OCI-LY7 (cell line): Measurements from ENCODE around the gene RDH8. TPM values are rescaled to one million over a fixed set of nuclear protein-coding genes. Genes with fewer than 3 reads are reported as not detected.
"Not testable (repeated sequence)": the region's sequence is repeated elsewhere in the genome, so short reads cannot be mapped to it uniquely, and the experiment has no call there.

Experiments
- BruUV-seq: library from RNA; stranded (reverse); fragments of 400-500 nt; replicated peaks from 2 replicates; lab custom pipeline; 2021; lab: Mats Ljungman, UMichigan
- CTCF ChIA-PET: fragments of 300-600 bp; sonication (Branson Sonifier 250); formaldehyde crosslinking; loops from one replicate; lab custom pipeline; 2022; ENCODE audit warnings: antibody characterized with exemption; ENCODE audit not compliant: unreplicated experiment; lab: Charles Lee
- POLR2A ChIA-PET: fragments of 300-600 bp; sonication (Branson Sonifier 250); formaldehyde crosslinking; loops from one replicate; lab custom pipeline; 2022; ENCODE audit warnings: antibody characterized with exemption; lab: Charles Lee
- DNase-seq: peaks from one replicate; pipeline ENCODE4 v3.0.0-alpha.2; 2015; ENCODE audit warnings: low spot score
- H2AFZ ChIP-seq: fragments of 200-600 bp; sonication (generic), shearing (Covaris generic); 2 replicates; pipeline ENCODE4 v1.6.1; 2014; ENCODE audit warnings: mild to moderate bottlenecking, antibody characterized with exemption, low read length, moderate library complexity
- H3K27ac ChIP-seq: fragments of 200-600 bp; sonication (generic); 2 replicates; pipeline ENCODE4 v1.5.1; 2014; ENCODE audit warnings: mixed run types, low read depth, mild to moderate bottlenecking, moderate library complexity, low read length, inconsistent platforms; ENCODE audit not compliant: poor library complexity, severe bottlenecking
- H3K36me3 ChIP-seq: fragments of 200-600 bp; sonication (generic); 2 replicates; pipeline ENCODE4 v1.6.1; 2014; ENCODE audit warnings: mild to moderate bottlenecking, antibody characterized with exemption, low read length, moderate library complexity, mixed read lengths; ENCODE audit not compliant: insufficient read depth
- H3K4me1 ChIP-seq: fragments of 200-600 bp; sonication (generic); 2 replicates; pipeline ENCODE4 v1.5.1; 2014; ENCODE audit warnings: mild to moderate bottlenecking, low read length; ENCODE audit not compliant: insufficient read depth, poor library complexity, severe bottlenecking
- H3K4me2 ChIP-seq: fragments of 200-600 bp; sonication (generic); 2 replicates; pipeline ENCODE4 v1.6.1; 2014; ENCODE audit warnings: mild to moderate bottlenecking, low read length
- H3K4me3 ChIP-seq: fragments of 200-600 bp; sonication (generic); 2 replicates; pipeline ENCODE4 v1.5.1; 2014; ENCODE audit warnings: mild to moderate bottlenecking, low read depth, low read length; ENCODE audit not compliant: poor library complexity, severe bottlenecking
- H3K79me2 ChIP-seq: fragments of 200-600 bp; sonication (generic); 2 replicates; pipeline ENCODE4 v1.6.1; 2016; ENCODE audit warnings: low read depth, mild to moderate bottlenecking, low read length, moderate library complexity, mixed read lengths; ENCODE audit not compliant: insufficient read depth
- H3K9me2 ChIP-seq: fragments of 200-600 bp; sonication (generic); 2 replicates; pipeline ENCODE4 v1.6.1; 2016; ENCODE audit warnings: mild to moderate bottlenecking, low read length, mixed read lengths; ENCODE audit not compliant: insufficient read depth
- H3K9me3 ChIP-seq: fragments of 200-600 bp; sonication (generic); 2 replicates; pipeline ENCODE4 v1.6.1; 2014; ENCODE audit warnings: mild to moderate bottlenecking, mixed run types, low read length, mixed read lengths
- H4K20me1 ChIP-seq: fragments of 200-600 bp; sonication (generic); 2 replicates; pipeline ENCODE4 v1.6.1; 2014; ENCODE audit warnings: mild to moderate bottlenecking, antibody characterized with exemption, low read length, moderate library complexity, mixed read lengths; ENCODE audit not compliant: insufficient read depth
- EZH2phosphoT487 ChIP-seq: fragments of 200-600 bp; sonication (generic); IDR thresholded peaks from 2 replicates; pipeline ENCODE4 v1.6.1; 2018; ENCODE audit warnings: low read depth, borderline replicate concordance, mild to moderate bottlenecking, mixed run types, antibody characterized with exemption, low read length, moderate library complexity, mixed read lengths
- intact Hi-C: fragments of 100-400 bp; cut with micrococcal nuclease; formaldehyde crosslinking; loops from one replicate; pipeline ENCODE4 v1.10.0; 2022; ENCODE audit not compliant: unreplicated experiment
- total RNA-seq, 2 experiments: library from RNA; depleted of rRNA in 1 of 2; stranded (reverse); fragments of >200 nt in 1 of 2; shearing (Covaris generic) in 1 of 2; gene quantifications; 2 replicates each; pipeline ENCODE4 v1.2.3, GENCODE V29; 2014 to 2022
- TF ChIP-seq, protein P1 (sequence below): fragments of 200-600 bp; sonication (generic); conservative IDR thresholded peaks from 2 replicates; pipeline ENCODE4 v1.5.1; 2014; ENCODE audit warnings: mild to moderate bottlenecking, antibody characterized with exemption, low read length, moderate library complexity, mixed read lengths

Gene RDH8
- total RNA-seq, 2 experiments from 2014 or later = not detected

DNA sequence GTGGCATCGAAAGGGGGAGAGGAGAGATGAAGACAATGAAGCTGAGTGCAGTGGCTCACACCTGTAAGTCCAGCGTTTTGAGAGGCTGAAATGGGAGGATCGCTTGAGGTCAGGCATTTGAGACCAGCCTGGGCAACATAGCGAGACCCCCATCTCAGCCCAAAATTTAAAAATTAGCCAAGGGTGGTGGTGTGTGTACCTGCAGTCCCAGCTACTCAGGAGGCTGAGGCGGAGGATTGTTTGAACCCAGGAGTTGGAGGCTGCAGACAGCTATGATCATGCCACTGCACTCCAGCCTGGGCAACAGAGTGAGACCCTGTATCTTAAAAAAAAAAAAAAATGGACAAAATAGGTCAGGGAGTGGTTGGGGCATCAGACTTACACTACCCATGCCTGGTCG, 7.6 kb downstream of the RDH8 start:
- H3K36me3 ChIP-seq = no peaks in the 10 kb centered on the region
- BruUV-seq = no TSS peak
- H3K9me2 ChIP-seq = no peaks in the 10 kb centered on the region
- no peak overlapping the region for H3K4me2 ChIP-seq
- H2AFZ ChIP-seq = no peak overlapping the region
- no peaks in the 10 kb centered on the region for H3K4me1 ChIP-seq
- POLR2A ChIA-PET = no interaction called here
- TF ChIP-seq, protein P1, sequence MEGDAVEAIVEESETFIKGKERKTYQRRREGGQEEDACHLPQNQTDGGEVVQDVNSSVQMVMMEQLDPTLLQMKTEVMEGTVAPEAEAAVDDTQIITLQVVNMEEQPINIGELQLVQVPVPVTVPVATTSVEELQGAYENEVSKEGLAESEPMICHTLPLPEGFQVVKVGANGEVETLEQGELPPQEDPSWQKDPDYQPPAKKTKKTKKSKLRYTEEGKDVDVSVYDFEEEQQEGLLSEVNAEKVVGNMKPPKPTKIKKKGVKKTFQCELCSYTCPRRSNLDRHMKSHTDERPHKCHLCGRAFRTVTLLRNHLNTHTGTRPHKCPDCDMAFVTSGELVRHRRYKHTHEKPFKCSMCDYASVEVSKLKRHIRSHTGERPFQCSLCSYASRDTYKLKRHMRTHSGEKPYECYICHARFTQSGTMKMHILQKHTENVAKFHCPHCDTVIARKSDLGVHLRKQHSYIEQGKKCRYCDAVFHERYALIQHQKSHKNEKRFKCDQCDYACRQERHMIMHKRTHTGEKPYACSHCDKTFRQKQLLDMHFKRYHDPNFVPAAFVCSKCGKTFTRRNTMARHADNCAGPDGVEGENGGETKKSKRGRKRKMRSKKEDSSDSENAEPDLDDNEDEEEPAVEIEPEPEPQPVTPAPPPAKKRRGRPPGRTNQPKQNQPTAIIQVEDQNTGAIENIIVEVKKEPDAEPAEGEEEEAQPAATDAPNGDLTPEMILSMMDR = no peak
- no peak for TF ChIP-seq EZH2phosphoT487
- no peak overlapping the region for H3K27ac ChIP-seq
- DNase-seq = no peak
- H3K79me2 ChIP-seq = no peaks in the 10 kb centered on the region
- CTCF ChIA-PET = no interaction called here
- intact Hi-C loops = no loop called here
- H3K9me3 ChIP-seq = no peaks in the 10 kb centered on the region
- no peaks in the 10 kb centered on the region for H4K20me1 ChIP-seq
- H3K4me3 ChIP-seq = no peak overlapping the region

DNA sequence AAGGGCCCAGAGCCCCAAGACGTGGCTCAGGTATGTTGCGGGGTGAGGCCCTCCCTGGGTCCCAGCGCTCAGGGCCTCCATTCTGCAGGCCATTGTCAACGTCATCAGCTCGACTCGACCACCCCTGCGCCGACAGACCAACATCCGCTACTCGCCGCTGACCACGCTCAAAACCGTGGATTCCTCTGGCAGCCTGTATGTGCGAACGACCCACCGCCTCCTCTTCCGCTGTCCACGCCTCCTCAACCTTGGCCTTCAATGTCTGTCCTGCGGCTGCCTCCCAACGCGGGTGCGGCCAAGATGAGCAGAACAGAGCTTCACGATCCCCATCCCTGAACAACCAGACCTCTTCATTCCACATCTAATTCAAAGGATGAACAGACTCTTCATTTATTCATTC, 8.2 kb downstream of the RDH8 start:
- BruUV-seq = no TSS peak
- no peaks in the 10 kb centered on the region for H3K79me2 ChIP-seq
- intact Hi-C loops = no loop called here
- no peaks in the 10 kb centered on the region for H3K9me2 ChIP-seq
- CTCF ChIA-PET = no interaction called here
- no peaks in the 10 kb centered on the region for H4K20me1 ChIP-seq
- H3K4me2 ChIP-seq = no peak overlapping the region
- no peak for DNase-seq
- no peak overlapping the region for H3K27ac ChIP-seq
- H3K9me3 ChIP-seq = no peaks in the 10 kb centered on the region
- H3K36me3 ChIP-seq = no peaks in the 10 kb centered on the region
- H2AFZ ChIP-seq = no peak overlapping the region
- H3K4me1 ChIP-seq = no peaks in the 10 kb centered on the region
- H3K4me3 ChIP-seq = no peak overlapping the region
- TF ChIP-seq, protein P1 = no peak
- no peak for TF ChIP-seq EZH2phosphoT487
- POLR2A ChIA-PET = no interaction called here

- H2AFZ ChIP-seq = no peak overlapping the region
- no peaks in the 10 kb centered on the region for H3K36me3 ChIP-seq
- no peak for DNase-seq
- intact Hi-C loops = no loop called here
- BruUV-seq = no TSS peak
- H3K9me3 ChIP-seq = no peaks in the 10 kb centered on the region
- H3K4me3 ChIP-seq = no peak overlapping the region
- no peak overlapping the region for H3K4me2 ChIP-seq
- no peaks in the 10 kb centered on the region for H3K9me2 ChIP-seq
- TF ChIP-seq, protein P1 = no peak
- no peak for TF ChIP-seq EZH2phosphoT487
- no peak overlapping the region for H3K27ac ChIP-seq
- H3K79me2 ChIP-seq = no peaks in the 10 kb centered on the region
- ChIA-PET CTCF (no interaction called here), POLR2A (no interaction called here)
- no peaks in the 10 kb centered on the region for H3K4me1 ChIP-seq
- no peaks in the 10 kb centered on the region for H4K20me1 ChIP-seq
Observed at GRCh38 chr19:10021863-10022262, 8.6 kb downstream of the RDH8 start.

- H2AFZ ChIP-seq, H3K4me1 ChIP-seq, H4K20me1 ChIP-seq, intact Hi-C loops, BruUV-seq, DNase-seq, H3K9me3 ChIP-seq, H3K4me3 ChIP-seq, CTCF ChIA-PET, H3K79me2 ChIP-seq, H3K4me2 ChIP-seq, H3K9me2 ChIP-seq, H3K36me3 ChIP-seq, H3K27ac ChIP-seq: not testable (repeated sequence)
- POLR2A ChIA-PET = interaction anchor here (0.7 kb wide), 1 partner anchor 46 kb away, joined by 6 read pairs; no protein-coding TSS in a partner anchor
Observed at GRCh38 chr19:10023096-10023495, 9.8 kb downstream of the RDH8 start.
